OCI-M1 (cell line): Measurements from ENCODE around the gene NDUFA12.
"Not testable (repeated sequence)": the region's sequence is repeated elsewhere in the genome, so short reads cannot be mapped to it uniquely, and the experiment has no call there.

ENCODE experiments used
- DNase-seq: peaks from one replicate; lab custom pipeline; 2025; lab: John Stamatoyannopoulos, UW

The NDUFA12 gene

DNA sequence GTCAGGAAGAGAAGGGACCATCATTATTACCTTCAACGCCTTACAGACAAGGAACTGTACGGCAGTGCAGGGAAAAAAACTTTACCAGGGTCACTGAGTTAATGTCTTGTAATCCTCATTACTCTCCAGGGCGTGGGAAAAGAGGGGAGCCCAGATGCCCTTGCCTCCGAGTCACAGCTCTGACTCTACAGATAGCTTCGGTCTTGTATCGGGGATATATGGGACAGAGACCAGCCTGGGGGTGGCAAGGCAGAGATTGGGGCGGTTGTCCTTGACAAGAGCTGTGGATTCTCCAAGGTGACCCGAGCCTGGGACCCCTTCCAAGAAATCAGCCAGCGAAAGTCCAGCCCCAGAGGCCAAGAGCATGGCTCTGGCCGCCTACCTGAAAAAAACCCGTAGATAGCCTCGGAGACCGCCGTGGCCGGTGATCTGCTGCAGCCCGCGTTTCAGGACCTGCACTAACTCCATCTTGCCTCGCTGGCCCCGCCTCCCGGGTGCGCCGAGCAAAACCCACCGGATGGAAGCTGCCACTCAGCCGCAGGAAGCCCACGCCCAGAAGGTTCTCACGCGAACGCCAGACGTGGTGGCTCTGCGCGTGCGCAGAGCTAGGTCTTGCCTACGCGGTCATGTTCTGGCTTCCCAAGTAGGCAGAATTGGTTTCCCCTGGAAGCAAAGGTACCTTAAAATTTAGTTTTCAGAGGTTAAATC, at the start of gene NDUFA12:
TSS of gene NDUFA12 (minus strand) at position 485 of the 708 bp plus-strand sequence. CDS start at position 468, 17 bp downstream.
- DNase-seq = peak; percentile 97

DNA sequence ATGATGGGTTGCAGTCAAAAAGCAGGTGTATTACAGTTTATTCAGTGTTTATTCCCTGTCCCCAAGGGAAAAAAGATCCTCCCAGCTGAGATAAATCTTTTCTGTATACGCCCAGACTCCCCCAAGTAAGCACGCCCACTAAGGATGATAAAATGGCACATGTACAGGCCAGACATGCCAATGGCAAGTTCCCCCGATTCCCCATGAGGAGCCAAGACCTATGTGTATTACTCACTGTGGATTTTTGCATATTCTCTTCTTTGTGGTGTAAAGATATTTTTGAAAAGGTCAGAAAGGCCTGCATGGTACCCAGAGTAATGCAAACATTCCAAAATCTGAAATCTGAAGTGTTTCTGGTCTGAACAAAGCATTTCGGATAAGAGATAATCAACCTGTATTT, 47.7 kb upstream of the NDUFA12 start:
- DNase-seq = no peak

GRCh38 chr12:95037906-95038305, 34.4 kb upstream of the NDUFA12 start:
- no peak for DNase-seq

DNA sequence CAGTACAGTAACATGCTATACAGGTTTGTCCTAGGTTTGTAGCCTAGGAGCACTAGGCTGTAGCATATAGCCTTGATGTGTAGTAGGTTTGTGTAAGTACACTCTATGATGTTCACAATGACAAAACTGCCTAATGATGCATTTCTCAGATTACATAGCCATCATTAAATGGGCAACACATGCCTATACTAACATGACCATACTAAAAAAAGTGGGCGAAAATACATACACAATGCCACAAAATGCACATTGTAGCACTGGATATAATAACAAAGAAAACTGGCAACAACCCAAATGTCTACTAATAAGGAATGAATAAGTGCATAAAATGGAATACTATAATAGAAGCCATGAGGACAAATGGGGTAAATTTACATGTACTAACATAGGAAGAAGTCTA, 31.3 kb upstream of the NDUFA12 start:
- DNase-seq = no peak

GRCh38 chr12:95022477-95022876, 19.0 kb upstream of the NDUFA12 start:
- DNase-seq = no peak

GRCh38 chr12:95017482-95017881, 14.0 kb upstream of the NDUFA12 start:
- DNase-seq = no peak

DNA sequence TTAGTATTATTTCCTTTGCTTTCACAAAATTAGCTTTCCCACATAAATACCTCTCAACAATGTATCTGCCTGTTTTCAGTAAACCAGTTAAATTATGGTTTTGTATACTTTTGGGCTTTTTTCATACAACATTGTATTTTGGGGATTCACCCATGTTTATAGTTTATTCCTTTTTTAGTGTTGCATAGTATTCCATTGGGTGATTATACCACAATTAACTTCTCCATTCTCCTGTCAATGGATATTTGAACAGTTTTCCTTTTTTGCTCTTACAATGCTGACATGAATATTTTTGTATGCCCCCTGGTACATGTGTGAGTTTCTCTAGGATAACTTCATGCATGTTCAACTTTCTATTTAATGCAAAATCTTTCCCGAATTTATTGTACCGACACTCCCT, 12.6 kb upstream of the NDUFA12 start:
- DNase-seq = no peak

DNA sequence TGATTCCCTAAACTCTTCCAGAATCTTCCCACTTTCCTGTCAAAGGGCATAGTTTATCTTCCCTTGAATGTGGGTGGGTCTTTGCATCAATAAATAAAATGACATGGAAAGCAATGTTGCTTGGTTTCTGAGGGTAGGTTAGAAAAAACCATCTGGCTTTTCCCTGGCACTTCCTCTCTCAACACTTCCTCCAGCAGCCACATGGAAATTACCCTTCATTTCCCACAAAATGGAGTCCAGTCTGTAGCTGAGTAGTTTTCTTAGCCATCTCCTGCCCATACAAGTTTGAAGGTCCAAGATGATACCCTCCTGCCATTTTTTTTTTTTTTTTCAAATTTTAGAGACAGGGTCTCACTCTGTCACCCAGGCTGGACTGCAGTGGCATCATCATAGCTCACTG, 11.1 kb upstream of the NDUFA12 start:
- no peak for DNase-seq

DNA sequence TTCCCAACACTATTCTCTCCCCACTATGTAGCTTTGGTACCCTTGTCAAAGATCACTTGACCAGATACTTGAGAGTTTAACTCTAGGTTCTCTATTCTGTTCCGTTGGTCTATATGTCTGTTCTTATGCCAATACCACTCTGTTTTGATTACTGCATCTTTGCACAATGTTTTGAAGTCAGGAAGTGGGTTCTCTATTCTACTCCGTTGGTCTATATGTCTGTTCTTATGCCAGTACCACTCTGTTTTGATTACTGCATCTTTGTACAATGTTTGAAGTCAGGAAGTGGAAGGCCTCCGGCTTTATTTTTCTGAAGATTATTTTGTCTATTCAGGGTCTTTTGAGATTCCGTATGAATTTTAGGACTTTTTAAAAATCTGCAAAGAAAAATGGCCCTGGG, 2.7 kb upstream of the NDUFA12 start:
- DNase-seq = no peak

DNA sequence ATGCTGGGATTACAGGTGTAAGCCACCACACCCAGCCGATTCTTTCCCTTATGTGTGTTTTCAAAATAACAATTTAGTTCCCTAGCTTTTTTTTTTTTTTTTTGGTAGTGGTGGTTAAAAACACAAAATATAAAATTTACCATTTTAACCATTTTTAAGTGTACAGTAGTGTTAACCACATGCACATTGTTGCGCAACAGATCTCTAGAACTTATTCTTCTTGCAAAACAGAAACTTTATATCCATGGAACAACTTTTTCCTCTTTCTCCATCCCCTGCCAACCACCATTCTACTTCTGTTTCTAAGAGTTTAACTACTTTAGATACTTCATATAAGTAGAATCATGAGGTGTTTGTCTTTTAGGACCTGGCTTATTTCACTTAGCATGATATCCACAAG, 1.1 kb upstream of the NDUFA12 start:
- peak; percentile 43 for DNase-seq

- DNase-seq = no peak
These were observed 400 bp upstream of the NDUFA12 start for GRCh38 chr12:95003921-95004272.

DNA sequence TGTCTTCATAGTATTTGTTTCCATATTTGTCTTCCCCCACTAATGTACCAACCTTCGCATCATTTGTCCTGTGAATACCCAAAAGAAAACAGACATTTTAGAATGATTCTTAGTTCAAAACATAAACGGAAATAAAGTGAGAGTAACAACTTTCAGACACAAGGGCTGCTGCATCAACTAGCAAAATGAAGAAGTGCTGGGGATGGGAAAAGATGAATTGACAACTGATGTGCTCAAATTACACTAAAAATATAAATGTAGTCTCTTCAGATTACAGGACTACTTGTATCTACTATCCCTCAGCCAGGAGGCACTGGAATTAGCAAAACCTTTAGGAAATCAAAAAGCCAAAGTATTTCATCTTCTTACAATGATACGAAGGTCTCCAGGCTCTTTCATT, 743 bp downstream of the NDUFA12 start:
- peak; percentile 24 for DNase-seq

GRCh38 chr12:94998326-94998725, 5.2 kb downstream of the NDUFA12 start:
- DNase-seq = peak; percentile 56

DNA sequence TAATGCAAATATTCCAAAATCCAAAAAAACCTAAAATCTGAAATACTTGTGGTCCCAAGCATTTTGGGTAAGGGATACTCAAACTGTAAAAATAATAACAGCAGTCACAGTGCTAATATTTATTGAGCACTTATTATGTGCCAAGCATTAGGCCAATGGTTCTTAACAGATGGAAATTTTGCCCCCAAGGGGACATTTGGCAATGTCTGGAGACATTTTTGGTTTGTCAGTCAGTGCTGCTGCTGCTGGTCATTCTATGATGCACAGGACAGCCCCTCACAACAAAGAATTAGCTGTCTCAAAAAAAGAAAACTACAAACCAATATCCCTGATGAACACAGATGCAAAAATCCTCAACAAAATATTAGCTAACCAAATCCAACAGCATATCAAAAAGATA, 5.8 kb downstream of the NDUFA12 start:
- DNase-seq = no peak

GRCh38 chr12:94997061-94997460, 6.4 kb downstream of the NDUFA12 start:
- DNase-seq = no peak

- no peak for DNase-seq
These were observed 9.2 kb downstream of the NDUFA12 start for GRCh38 chr12:94994312-94994711.

GRCh38 chr12:94993855-94994254, 9.6 kb downstream of the NDUFA12 start:
- not testable (repeated sequence) for DNase-seq

DNA sequence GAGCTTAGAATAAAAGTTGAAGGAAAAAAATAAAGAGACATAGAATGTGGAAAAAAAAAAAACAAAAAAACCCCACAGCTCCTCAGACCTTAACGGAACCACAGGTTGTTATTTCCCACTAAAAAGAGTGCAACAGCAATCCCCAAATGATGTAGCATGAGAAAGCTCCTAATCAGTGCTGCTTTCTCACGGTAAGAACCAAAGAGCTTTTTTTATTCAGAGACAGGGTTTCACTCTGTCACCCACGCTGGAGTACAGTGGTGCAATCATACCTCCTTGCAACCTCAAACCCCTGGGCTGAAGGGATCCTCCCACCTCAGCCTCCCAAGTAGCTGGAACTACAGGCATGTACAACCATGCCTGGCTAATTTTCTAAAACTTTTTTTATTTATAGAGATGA, 13.3 kb downstream of the NDUFA12 start:
- DNase-seq = no peak

- DNase-seq = no peak
These were observed 15.0 kb downstream of the NDUFA12 start for GRCh38 chr12:94988471-94988870.

- DNase-seq = no peak
These were observed 15.7 kb downstream of the NDUFA12 start for GRCh38 chr12:94987801-94988200.

- no peak for DNase-seq
These were observed 16.3 kb downstream of the NDUFA12 start for GRCh38 chr12:94987076-94987669.

DNA sequence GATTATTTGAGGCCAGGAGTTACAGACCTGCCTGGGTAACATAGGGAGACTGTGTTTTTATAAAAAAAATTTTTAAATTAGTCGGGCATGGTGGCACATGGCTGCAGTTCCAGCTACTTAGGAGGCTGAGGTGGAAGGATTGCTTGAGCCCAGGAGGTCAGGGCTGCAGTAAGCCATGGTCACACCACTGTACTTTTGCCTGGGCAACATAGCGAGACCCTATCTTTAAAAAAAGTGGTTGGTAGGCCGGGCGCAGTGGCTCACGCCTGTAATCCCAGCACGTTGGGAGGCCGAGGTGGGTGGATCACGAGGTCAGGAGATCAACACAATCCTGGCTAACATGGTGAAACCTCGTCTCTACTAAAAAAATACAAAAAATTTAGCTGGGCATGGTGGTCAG, 18.4 kb downstream of the NDUFA12 start:
- DNase-seq = not testable (repeated sequence)

GRCh38 chr12:94983321-94983720, 20.2 kb downstream of the NDUFA12 start:
- DNase-seq = no peak

- DNase-seq = no peak
These were observed 21.0 kb downstream of the NDUFA12 start for GRCh38 chr12:94982456-94982855.
